GM23248 (cell line): ENCODE results near the gene C2orf68.

Experiments
- EZH2 ChIP-seq: fragments of 200-600 bp; sonication (generic); IDR thresholded peaks from 2 replicates; pipeline ENCODE4 v1.6.1; 2018; ENCODE audit warnings: antibody characterized with exemption, mild to moderate bottlenecking; ENCODE audit not compliant: insufficient read depth, poor library complexity, severe bottlenecking
- EZH2phosphoT487 ChIP-seq: fragments of 200-600 bp; sonication (generic); IDR thresholded peaks from 2 replicates; pipeline ENCODE4 v1.6.1; 2018; ENCODE audit warnings: antibody characterized with exemption, moderate library complexity, mild to moderate bottlenecking, low read depth; ENCODE audit not compliant: insufficient read depth

DNA sequence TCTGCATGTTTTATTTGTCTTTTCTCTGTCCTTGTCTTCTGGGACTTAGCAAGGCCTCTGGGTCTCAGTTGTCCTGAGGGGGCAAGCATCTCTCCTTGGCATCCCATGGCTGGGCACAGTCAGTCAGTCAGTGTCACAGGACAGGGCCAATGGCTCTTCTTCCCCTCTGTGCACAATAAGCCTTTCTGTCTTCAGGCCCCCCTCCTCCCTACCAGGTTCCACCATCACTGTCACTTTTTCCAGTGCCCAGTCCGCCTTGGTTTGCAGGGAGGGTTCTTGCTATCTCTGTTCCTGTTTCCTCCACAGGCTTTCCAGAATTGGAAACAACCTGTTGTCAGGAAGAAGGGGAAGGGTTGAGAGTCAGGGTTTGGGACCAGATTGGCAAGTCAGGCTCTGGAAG, 29.4 kb downstream of the C2orf68 start:
- TF ChIP-seq EZH2 (no peak), EZH2phosphoT487 (no peak)
